Measurements from ENCODE around the gene SMURF1.

Gene SMURF1

GRCh38 chr7:99141841-99142726 lies 1.8 kb downstream of the SMURF1 start:
- DNase-seq (ENCODE audit: low spot score) = peak; percentile 64

- no peak for DNase-seq (ENCODE audit: low spot score)
Observed at GRCh38 chr7:99141334-99141733, 2.6 kb downstream of the SMURF1 start.

- DNase-seq (ENCODE audit: low spot score) = no peak
Observed at GRCh38 chr7:99140813-99141212, 3.1 kb downstream of the SMURF1 start.

GRCh38 chr7:99139036-99139435 lies 4.9 kb downstream of the SMURF1 start:
- no peak for DNase-seq (ENCODE audit: low spot score)

GRCh38 chr7:99137411-99138180 lies 6.3 kb downstream of the SMURF1 start:
- DNase-seq (ENCODE audit: low spot score) = peak; percentile 70

- DNase-seq (ENCODE audit: low spot score) = no peak
Observed at GRCh38 chr7:99135938-99136337, 8.0 kb downstream of the SMURF1 start.

- DNase-seq (ENCODE audit: low spot score) = no peak
Observed at GRCh38 chr7:99133766-99134564, 9.9 kb downstream of the SMURF1 start.

- no peak for DNase-seq (ENCODE audit: low spot score)
Observed at GRCh38 chr7:99132595-99133321, 11.2 kb downstream of the SMURF1 start.

GRCh38 chr7:99131290-99131689 lies 12.6 kb downstream of the SMURF1 start:
- no peak for DNase-seq (ENCODE audit: low spot score)

GRCh38 chr7:99129536-99129935 lies 14.4 kb downstream of the SMURF1 start:
- DNase-seq (ENCODE audit: low spot score) = no peak

- no peak for DNase-seq (ENCODE audit: low spot score)
Observed at GRCh38 chr7:99129001-99129400, 14.9 kb downstream of the SMURF1 start.

GRCh38 chr7:99128076-99128950 lies 15.6 kb downstream of the SMURF1 start:
- no peak for DNase-seq (ENCODE audit: low spot score)

GRCh38 chr7:99127636-99128035 lies 16.3 kb downstream of the SMURF1 start:
- DNase-seq (ENCODE audit: low spot score) = no peak

- DNase-seq (ENCODE audit: low spot score) = no peak
Observed at GRCh38 chr7:99126921-99127553, 16.9 kb downstream of the SMURF1 start.

GRCh38 chr7:99125505-99125865 lies 18.4 kb downstream of the SMURF1 start:
- no peak for DNase-seq (ENCODE audit: low spot score)

- DNase-seq (ENCODE audit: low spot score) = no peak
Observed at GRCh38 chr7:99124751-99125504, 19.0 kb downstream of the SMURF1 start.

- no peak for DNase-seq (ENCODE audit: low spot score)
Observed at GRCh38 chr7:99124236-99124635, 19.7 kb downstream of the SMURF1 start.

GRCh38 chr7:99123571-99124033 lies 20.3 kb downstream of the SMURF1 start:
- DNase-seq (ENCODE audit: low spot score) = no peak

- DNase-seq (ENCODE audit: low spot score) = no peak
Observed at GRCh38 chr7:99122762-99123161, 21.1 kb downstream of the SMURF1 start.

Data from AG08396 (cell line).